ENCODE results near the gene ADCY1.

Gene ADCY1

GRCh38 chr7:45593121-45593541, 19.0 kb downstream of the ADCY1 start:
- FAIRE-seq = no peak

DNA sequence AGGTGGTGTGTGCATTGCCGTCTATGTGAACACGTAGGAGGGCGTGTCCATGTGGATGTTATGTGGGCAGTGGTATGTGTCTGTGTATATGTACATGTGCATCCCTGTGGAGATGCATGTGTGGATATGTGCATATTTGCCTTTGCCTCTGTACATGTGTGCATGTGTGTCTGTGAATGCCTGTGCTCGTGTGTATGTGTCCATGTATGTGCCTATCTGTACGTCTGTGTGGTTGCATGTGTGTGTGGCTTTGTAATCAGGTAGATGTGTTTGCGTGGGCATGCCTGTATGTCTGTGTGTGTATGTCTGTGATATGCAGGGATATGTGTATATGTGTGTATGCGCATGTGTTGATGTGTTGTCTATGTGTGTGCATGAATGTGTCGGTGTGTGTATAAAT, 19.7 kb downstream of the ADCY1 start:
- no peak for FAIRE-seq
- no peak for DNase-seq (ENCODE audit: low spot score)

More at GRCh38 chr7:45593121-45593541, 19.0 kb downstream of the ADCY1 start:
- no peak for DNase-seq (ENCODE audit: low spot score)

DNA sequence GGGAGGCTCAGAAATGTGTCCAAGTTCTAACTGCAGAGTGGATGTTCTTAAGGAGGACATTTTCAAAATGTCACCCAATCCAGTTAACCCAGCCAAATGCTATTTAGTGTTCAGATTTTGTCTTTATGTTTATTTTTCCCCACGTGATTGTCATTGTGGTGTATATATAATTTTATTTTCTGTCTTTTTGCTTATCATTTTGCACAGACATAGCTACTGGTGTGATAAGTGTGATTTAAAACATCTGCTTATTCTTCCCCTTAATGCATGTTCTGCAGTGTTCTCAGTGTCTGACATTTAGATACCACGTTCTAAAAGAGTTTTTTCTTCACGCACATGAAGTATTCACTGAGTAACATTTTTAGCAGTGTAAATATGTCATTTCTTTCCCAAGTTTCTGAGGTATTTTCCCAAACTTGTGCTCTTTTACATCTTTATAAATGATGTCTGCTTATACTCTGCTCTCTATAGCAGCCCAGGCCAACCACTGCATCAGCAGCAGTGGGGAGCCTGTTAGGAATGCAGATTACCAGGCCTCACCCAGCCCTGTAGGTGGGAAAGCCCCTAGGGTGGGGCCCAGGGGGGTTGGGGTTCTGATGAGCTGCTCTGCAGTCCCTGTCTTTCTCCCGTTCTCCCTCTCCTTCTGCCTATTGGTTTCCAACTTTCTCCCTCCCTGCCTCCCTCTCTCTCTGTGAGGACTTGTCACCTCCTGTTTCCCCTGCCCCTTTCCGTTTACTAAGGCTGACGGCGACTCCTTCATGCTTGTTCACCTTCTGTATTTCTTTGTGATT, 20.8 kb downstream of the ADCY1 start:
- FAIRE-seq = no peak
- DNase-seq (ENCODE audit: low spot score) = no peak

GRCh38 chr7:45595809-45596664, 21.9 kb downstream of the ADCY1 start:
- DNase-seq (ENCODE audit: low spot score) (no peak), FAIRE-seq (no peak)

DNA sequence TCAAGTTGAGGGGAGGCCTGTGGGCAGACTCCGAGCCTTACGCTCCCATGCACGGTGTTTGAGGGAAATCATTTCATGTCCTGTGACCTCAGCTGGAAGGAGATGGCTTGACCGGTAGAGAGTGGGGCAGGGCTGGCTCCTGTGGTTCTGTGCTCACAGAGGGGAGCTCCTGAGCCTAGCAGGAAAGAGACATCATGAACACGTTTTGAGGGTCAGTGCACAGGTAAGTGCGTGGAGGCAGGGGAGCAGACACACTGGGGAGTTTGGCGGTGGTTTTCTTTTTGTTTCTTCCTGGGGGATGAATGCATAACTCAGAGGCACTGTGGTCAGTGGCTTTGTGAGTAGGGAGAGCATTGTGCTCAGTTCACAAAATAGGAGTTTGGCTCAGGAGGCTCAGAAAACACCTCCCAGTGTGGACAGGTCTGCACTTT, 22.5 kb downstream of the ADCY1 start:
- FAIRE-seq (no peak), DNase-seq (ENCODE audit: low spot score) (no peak)

DNA sequence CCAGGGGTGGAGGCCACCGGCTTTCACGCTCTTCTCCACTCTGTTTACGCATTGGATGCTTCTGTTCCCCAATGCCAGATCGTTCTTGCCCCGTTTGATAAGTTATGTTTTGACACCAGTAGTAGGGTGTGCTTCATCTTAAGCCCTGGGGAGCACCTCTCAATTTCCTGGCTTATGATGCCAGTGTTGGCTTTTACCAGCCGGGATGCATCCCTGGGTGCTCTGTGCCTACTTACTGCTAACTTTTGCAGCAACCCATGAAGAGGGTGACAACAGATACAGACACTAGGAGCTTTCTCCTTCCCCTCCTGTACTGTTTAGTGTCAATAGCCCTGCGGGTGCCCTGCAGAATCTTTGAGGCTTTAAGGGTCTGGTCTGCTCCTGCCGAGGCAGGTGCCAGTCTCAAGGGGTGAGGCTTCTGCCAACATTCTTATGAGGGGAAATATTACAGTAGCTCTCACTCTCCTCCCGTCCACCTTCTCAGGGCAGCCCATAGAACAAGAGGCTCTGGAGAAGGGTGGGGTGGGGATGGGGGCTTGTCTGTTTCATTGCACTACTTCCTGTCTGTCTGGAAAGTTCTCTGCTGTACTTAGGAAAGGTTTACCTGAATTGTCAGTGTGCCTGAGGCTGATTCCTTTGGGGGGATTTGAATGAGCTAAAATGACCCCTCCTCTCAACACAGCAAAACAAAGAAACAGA, 23.3 kb downstream of the ADCY1 start:
- DNase-seq (ENCODE audit: low spot score) (no peak), FAIRE-seq (no peak)

DNA sequence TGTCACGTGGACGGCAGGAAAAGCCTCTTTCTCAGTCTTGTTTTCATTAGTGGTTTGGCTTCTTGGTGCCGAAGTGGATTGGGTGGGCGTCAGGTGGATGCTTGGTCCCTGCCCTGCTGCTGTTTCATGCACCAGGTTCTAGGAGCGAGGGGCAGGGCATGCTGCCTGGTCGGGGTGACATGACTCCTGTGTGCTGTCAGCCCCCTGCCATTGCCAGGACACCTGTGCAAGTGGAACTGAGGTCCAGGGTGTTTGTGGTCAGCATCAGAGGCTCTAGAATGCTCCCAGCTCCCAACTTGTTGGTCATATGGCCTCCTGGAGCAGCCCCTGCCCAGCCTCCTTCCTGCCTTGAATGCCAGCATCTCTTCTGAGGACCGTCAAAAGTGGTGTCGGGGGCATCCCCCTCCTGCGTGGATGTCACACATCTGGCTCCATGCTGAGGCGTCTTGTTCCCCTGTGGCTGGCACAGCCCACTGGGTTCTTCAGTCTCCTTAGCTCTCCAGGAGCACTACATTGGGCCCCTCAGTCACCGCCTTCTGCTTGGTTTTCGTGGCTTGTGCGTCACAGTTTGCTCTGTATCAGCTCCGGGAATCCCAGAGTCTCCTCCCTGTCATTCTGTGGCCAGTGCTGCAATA, 24.8 kb downstream of the ADCY1 start:
- FAIRE-seq (no peak), DNase-seq (ENCODE audit: low spot score) (no peak)

DNA sequence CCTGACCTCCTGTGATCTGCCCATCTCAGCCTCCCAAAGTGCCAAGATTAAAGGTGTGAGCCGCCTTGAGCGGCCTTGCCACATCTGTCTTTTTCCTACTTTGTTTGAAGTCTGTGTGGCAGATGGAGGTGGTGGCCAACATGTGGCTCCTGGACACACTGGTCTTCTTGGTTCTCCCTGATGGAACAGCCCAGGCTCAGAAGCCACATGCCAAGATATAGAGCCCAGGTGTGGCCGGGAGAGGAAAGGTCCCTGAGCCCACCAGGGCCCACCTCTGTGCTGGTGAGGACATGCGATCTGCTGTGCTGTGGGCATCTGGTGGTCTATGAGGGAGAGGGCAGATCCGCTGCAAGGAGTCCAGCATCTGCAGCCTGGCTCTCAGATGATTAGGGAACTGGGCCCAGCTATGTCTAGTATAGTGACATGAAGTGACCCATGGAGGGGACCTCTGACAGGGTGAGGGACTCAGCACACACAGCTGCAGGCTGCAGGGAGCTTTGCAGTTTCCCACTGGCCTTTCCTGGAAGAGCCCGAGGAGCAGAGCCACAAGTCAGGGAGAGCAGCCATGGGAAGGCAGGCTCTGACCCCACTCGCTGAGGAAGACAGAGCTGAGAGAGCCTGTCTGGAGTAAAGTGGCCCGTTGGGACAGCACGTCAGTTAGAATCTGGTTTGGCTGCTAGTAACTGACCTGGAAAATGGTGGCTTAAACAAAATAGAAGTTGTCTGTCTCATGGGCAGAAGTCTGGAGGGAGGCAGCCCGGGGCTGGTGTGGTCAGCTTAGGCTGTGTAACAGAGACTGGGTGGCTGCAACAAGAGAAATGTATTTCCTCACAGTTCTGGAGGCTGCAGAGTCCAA, 25.9 kb downstream of the ADCY1 start:
- FAIRE-seq (no peak), DNase-seq (ENCODE audit: low spot score) (no peak)

DNA sequence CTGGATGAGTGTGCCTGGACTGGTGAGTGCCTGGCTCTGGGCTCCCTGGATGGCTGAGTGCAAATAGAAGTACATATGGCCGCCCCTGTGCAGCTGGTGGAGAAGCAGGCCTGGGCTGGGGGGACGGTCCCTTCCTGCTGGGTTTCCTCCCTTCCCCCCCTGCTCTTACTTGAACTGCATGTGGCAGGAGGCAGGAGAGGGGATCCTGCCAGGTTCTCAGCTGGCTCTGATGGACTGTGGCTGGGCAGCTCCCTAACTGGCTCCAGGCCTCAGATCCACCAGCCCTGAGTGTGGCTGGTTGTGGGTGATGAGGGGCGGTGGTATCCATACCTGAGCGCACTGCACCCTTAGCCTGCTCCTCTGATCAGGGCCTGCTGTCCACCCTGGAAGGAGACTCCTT, 26.9 kb downstream of the ADCY1 start:
- DNase-seq (ENCODE audit: low spot score) (no peak), FAIRE-seq (no peak)

DNA sequence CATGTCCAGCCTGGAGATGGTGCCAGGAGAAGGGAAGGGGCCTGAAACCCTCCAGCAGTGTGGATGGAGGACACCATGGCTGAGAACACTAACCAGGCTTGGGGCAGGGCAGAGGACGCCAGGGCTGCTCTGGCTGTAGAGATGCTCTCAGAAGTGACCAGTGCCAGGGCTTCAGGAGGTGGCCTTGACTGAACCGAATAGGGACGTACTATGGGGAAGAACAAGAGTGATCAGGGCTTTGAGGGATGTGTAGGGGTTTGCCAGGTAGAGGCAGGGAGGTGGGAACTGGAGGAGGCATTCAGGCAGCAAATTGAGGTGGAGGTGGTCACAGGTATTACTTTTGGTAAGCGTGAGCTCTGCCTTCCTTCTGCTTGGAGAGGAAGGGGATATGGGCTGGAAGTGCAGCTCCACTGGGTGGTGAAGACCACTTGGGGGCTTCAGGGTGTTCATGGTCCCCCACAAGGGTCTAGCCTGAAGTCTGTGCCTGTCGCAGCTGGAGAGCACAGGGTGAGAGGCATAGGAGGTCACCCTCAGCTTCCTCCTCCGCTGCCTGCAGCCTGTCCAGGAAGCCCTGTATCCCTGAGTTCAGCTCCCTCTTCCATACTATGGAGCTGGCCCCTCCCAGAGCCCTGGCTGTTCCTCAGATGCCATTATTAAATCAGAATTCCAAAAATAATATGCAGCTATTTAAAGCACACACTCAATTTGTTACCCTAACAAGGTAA, 27.8 kb downstream of the ADCY1 start:
- FAIRE-seq (no peak), DNase-seq (ENCODE audit: low spot score) (no peak)

- DNase-seq (ENCODE audit: low spot score) (no peak), FAIRE-seq (no peak)
These were observed 31.9 kb downstream of the ADCY1 start for GRCh38 chr7:45606050-45606449.

DNA sequence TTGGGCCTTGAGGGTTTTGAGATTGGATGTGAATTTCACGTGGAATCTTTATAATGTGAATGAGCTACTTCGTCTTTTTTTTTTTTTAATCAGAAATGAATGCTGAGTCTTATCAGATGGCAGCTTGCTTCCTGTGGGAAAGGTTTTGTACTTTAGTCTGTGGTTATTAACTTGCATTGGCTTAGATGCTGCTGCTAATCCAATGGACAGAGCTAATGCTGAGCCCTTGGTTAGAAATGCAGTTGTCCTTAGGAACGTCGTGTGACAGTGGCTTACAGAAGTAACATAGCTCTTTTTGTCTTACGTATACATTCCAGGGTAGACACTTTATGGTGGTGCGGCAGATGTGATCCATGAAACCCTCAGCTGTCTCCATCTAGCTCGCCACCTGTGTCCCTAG, 32.8 kb downstream of the ADCY1 start:
- FAIRE-seq (no peak), DNase-seq (ENCODE audit: low spot score) (no peak)

- DNase-seq (ENCODE audit: low spot score) (no peak), FAIRE-seq (no peak)
These were observed 35.0 kb downstream of the ADCY1 start for GRCh38 chr7:45609180-45609579.

DNA sequence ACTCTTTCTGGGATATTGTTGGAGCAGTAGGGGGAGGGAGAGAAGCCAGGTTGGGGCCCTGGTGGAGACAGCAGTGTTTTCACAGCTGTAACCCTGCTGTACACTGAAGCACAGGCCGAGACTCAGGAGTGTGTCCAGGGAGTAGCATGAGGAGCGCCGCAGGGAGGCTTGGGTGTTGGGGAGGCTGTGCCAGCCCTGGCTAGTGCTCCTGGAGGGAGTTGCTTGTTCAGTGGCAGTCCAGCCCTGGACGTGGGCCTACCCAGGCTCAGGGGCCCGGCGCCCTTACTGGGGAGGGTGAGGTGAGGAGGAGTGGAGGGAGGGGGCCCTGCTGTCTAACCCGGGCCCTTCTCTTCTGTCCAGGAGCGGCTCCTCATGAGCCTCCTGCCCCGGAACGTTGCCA, 35.9 kb downstream of the ADCY1 start:
- DNase-seq (ENCODE audit: low spot score) = no peak
- no peak for FAIRE-seq

GRCh38 chr7:45610660-45611299, 36.6 kb downstream of the ADCY1 start:
- no peak for DNase-seq (ENCODE audit: low spot score)
- no peak for FAIRE-seq

GRCh38 chr7:45617166-45617565, 43.0 kb downstream of the ADCY1 start:
- FAIRE-seq (no peak), DNase-seq (ENCODE audit: low spot score) (no peak)

GRCh38 chr7:45622058-45622457, 47.9 kb downstream of the ADCY1 start:
- FAIRE-seq (no peak), DNase-seq (ENCODE audit: low spot score) (no peak)

GRCh38 chr7:45623157-45623556, 49.0 kb downstream of the ADCY1 start:
- DNase-seq (ENCODE audit: low spot score) = no peak
- no peak for FAIRE-seq

DNA sequence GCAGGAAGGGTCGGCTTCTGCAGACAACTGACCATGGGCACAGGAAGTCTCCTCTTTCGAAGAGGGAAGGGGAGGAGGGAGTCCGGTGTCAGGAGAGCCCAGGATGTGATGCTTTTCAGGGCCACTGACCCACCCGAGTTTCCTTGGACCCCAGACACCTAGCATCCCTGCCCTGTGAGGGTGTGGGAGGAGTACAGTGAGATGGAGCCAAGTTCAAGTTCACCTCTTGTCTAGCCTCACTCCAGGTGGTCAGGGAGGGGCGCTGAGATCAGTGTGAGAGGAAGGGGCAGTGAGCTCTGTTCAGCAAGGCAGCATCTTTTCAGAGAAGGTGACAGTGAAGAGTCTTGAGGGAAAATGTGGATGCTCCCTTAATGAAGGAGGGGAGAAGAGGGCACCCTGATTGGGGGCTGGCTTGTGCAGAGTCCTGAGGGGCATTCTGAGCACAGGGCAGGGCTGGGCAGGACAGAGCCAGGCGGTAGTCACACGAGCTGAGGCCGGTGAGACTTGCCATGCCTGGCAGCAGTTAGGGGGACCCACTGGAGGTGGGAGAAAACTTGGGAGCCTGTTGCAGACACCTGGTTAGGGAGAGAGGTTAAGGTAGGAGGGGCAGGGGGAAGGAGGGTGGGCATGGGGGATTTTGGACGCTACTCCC, 49.7 kb downstream of the ADCY1 start:
- FAIRE-seq (no peak), DNase-seq (ENCODE audit: low spot score) (no peak)
